ENCODE measurements around the gene PRKCA.
"Not testable (repeated sequence)": the region's sequence is repeated elsewhere in the genome, so short reads cannot be mapped to it uniquely, and the experiment has no call there.

Gene PRKCA

GRCh38 chr17:66469890-66470289 is 167.5 kb downstream of the PRKCA start:
- DNase-seq, result no peak

GRCh38 chr17:66472123-66472522 is 169.7 kb downstream of the PRKCA start:
- DNase-seq, result no peak

GRCh38 chr17:66474258-66474657 is 171.8 kb downstream of the PRKCA start:
- DNase-seq, result no peak

GRCh38 chr17:66474806-66475497 is 172.5 kb downstream of the PRKCA start:
- DNase-seq, result no peak

- DNase-seq, result no peak
Observed at GRCh38 chr17:66476014-66476413, 173.6 kb downstream of the PRKCA start.

GRCh38 chr17:66477615-66478283 is 175.3 kb downstream of the PRKCA start:
- no peak for DNase-seq

- not testable (repeated sequence) for DNase-seq
Observed at GRCh38 chr17:66479230-66479889, 176.9 kb downstream of the PRKCA start.

GRCh38 chr17:66480243-66480642 is 177.8 kb downstream of the PRKCA start:
- DNase-seq, result no peak

GRCh38 chr17:66480802-66481201 is 178.4 kb downstream of the PRKCA start:
- no peak for DNase-seq

- DNase-seq, result no peak
Observed at GRCh38 chr17:66481271-66481670, 178.9 kb downstream of the PRKCA start.

GRCh38 chr17:66483906-66484305 is 181.5 kb downstream of the PRKCA start:
- no peak for DNase-seq

GRCh38 chr17:66485309-66485947 is 183.0 kb downstream of the PRKCA start:
- no peak for DNase-seq

GRCh38 chr17:66487121-66487520 is 184.7 kb downstream of the PRKCA start:
- DNase-seq, result no peak

- no peak for DNase-seq
Observed at GRCh38 chr17:66487981-66488468, 185.6 kb downstream of the PRKCA start.

- DNase-seq, result no peak
Observed at GRCh38 chr17:66488864-66489263, 186.5 kb downstream of the PRKCA start.

- DNase-seq, result not testable (repeated sequence)
Observed at GRCh38 chr17:66489576-66489975, 187.2 kb downstream of the PRKCA start.

- DNase-seq, result peak in 1 of 2 donors; percentile 35
Observed at GRCh38 chr17:66491213-66491612, 188.8 kb downstream of the PRKCA start.

GRCh38 chr17:66491665-66492064 is 189.3 kb downstream of the PRKCA start:
- DNase-seq, result no peak

- no peak for DNase-seq
Observed at GRCh38 chr17:66492080-66492479, 189.7 kb downstream of the PRKCA start.

GRCh38 chr17:66492561-66493005 is 190.2 kb downstream of the PRKCA start:
- DNase-seq, result no peak

GRCh38 chr17:66493283-66494019 is 191.0 kb downstream of the PRKCA start:
- DNase-seq, result no peak

GRCh38 chr17:66494023-66494803 is 191.8 kb downstream of the PRKCA start:
- DNase-seq, result peak in 1 of 2 donors; percentile 33

Data from stimulated activated CD4-positive, alpha-beta T cell treated with anti-CD3 and anti-CD28 coated beads, Interleukin-2, amount 100 ng/mL, for 24 hours (primary cell).